OCI-LY1 (cell line): Measurements from ENCODE around the gene PBX3.

Source experiments
- H2AFZ ChIP-seq: fragments of 200-600 bp; sonication (generic), shearing (Covaris generic); 2 replicates; pipeline ENCODE4 v1.6.0; 2014; ENCODE audit warnings: antibody characterized with exemption, mild to moderate bottlenecking, low read length
- H3F3A ChIP-seq: fragments of 200-600 bp; sonication (generic), shearing (Covaris generic); 2 replicates; pipeline ENCODE4 v1.6.0; 2014; ENCODE audit warnings: mild to moderate bottlenecking, antibody characterized with exemption, low read length, moderate library complexity; ENCODE audit not compliant: insufficient read depth
- H3K27ac ChIP-seq: fragments of 200-600 bp; sonication (generic); 2 replicates; pipeline ENCODE4 v1.5.1; 2014; ENCODE audit warnings: low read length, mixed run types, mild to moderate bottlenecking, low read depth; ENCODE audit not compliant: poor library complexity, severe bottlenecking
- H3K27me3 ChIP-seq: fragments of 200-600 bp; sonication (generic); 2 replicates; pipeline ENCODE4 v1.6.0; 2014; ENCODE audit warnings: antibody characterized with exemption, mild to moderate bottlenecking, low read length, moderate library complexity; ENCODE audit not compliant: insufficient read depth
- H3K36me3 ChIP-seq: fragments of 200-600 bp; sonication (generic); 2 replicates; pipeline ENCODE4 v1.6.1; 2014; ENCODE audit warnings: mild to moderate bottlenecking, antibody characterized with exemption, low read length, moderate library complexity, mixed read lengths; ENCODE audit not compliant: insufficient read depth
- H3K4me1 ChIP-seq: fragments of 200-600 bp; sonication (generic); 2 replicates; pipeline ENCODE4 v1.5.1; 2014; ENCODE audit warnings: mild to moderate bottlenecking, low read length, moderate library complexity; ENCODE audit not compliant: insufficient read depth, severe bottlenecking
- H3K4me2 ChIP-seq: fragments of 200-600 bp; sonication (generic), shearing (Covaris generic); 2 replicates; pipeline ENCODE4 v1.6.1; 2014; ENCODE audit warnings: low read length
- H3K4me3 ChIP-seq: fragments of 200-600 bp; sonication (generic); 2 replicates; pipeline ENCODE4 v1.5.1; 2014; ENCODE audit warnings: low read length, low read depth, mild to moderate bottlenecking, mixed read lengths; ENCODE audit not compliant: poor library complexity, severe bottlenecking
- H3K79me2 ChIP-seq: fragments of 200-600 bp; shearing (Covaris generic); 2 replicates; pipeline ENCODE4 v1.6.1; 2016; ENCODE audit warnings: mixed run types, low read length, mixed read lengths; ENCODE audit not compliant: insufficient read depth
- H3K9ac ChIP-seq: fragments of 200-600 bp; sonication (generic), shearing (Covaris generic); 2 replicates; pipeline ENCODE4 v1.6.1; 2014; ENCODE audit warnings: mild to moderate bottlenecking, low read length, mixed read lengths
- H3K9me2 ChIP-seq: fragments of 200-600 bp; sonication (generic), shearing (Covaris generic); 2 replicates; pipeline ENCODE4 v1.6.1; 2014; ENCODE audit warnings: low read depth, mild to moderate bottlenecking, low read length, mixed read lengths
- H3K9me3 ChIP-seq: fragments of 200-600 bp; shearing (Covaris generic); 2 replicates; pipeline ENCODE4 v1.6.1; 2014; ENCODE audit warnings: low read length, mixed read lengths
- H4K20me1 ChIP-seq: fragments of 200-600 bp; sonication (generic), shearing (Covaris generic); 2 replicates; pipeline ENCODE4 v1.6.0; 2016; ENCODE audit warnings: mild to moderate bottlenecking, low read length; ENCODE audit not compliant: insufficient read depth
- EZH2 ChIP-seq: fragments of 200-600 bp; sonication (generic), shearing (Covaris generic); IDR thresholded peaks from 2 replicates; pipeline ENCODE4 v1.8.0; 2017; ENCODE audit warnings: borderline replicate concordance, mixed run types, mild to moderate bottlenecking, antibody characterized with exemption, low read length, moderate library complexity, mixed read lengths
- TF ChIP-seq, protein P1 (sequence below): fragments of 200-600 bp; sonication (generic), shearing (Covaris generic); IDR thresholded peaks from 2 replicates; pipeline ENCODE4 v1.5.1; 2017; ENCODE audit warnings: mild to moderate bottlenecking, antibody characterized with exemption, low read length, moderate library complexity, mixed read lengths

Gene PBX3

DNA sequence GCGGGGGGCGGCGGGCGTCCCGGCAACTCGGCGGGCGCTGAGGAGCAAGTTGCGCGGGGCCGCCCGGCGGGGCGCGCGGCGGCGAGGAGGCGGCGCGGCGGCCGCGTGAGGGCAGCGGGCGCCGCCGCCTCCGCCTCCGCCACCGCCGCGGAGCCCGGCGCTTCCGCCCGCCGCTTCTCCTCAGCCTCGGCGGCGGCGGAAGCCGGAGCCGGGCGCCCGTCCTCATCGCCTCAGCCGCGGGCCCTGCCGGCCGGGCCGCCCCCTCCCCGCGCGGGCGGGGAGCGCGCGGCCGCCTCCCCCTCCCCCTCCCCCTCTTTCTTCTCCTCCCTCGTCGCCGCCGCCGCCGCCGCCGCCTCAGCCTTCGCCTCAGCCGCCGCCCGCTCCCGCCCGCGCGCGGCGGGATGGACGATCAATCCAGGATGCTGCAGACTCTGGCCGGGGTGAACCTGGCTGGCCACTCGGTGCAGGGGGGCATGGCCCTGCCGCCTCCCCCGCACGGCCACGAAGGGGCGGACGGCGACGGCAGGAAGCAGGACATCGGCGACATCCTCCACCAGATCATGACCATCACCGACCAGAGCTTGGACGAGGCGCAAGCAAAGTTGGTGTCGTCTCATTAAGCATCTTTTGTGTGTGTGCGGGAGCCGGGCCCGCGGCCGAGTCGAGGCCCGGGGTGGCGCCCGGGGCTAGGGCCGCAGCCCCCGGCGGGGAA is at the start of gene PBX3:
Gene PBX3, plus strand, starts transcription at position 321 of the 712 bp plus-strand sequence.
- Histone ChIP-seq H3K36me3 (peaks cover 15% of the 10 kb centered on the region; the same call in 1 of the 2 replicates), H3K4me1 (peaks cover 45% of the 10 kb centered on the region), H3K79me2 (peaks cover 5% of the 10 kb centered on the region; the same call in 1 of the 2 replicates), H3K4me3 (peak within 1 kb of the TSS; percentile 98), H3K27ac (peak within 1 kb of the TSS; percentile 67), H4K20me1 (no peaks in the 10 kb centered on the region), H3F3A (no peaks in the 10 kb centered on the region), H3K27me3 (no peaks in the 10 kb centered on the region), H3K9ac (peak within 1 kb of the TSS; percentile 93), H2AFZ (no peak within 1 kb of the TSS), H3K9me2 (no peaks in the 10 kb centered on the region), H3K9me3 (no peaks in the 10 kb centered on the region), H3K4me2 (peak within 1 kb of the TSS; percentile 96)
- TF ChIP-seq, protein P1, sequence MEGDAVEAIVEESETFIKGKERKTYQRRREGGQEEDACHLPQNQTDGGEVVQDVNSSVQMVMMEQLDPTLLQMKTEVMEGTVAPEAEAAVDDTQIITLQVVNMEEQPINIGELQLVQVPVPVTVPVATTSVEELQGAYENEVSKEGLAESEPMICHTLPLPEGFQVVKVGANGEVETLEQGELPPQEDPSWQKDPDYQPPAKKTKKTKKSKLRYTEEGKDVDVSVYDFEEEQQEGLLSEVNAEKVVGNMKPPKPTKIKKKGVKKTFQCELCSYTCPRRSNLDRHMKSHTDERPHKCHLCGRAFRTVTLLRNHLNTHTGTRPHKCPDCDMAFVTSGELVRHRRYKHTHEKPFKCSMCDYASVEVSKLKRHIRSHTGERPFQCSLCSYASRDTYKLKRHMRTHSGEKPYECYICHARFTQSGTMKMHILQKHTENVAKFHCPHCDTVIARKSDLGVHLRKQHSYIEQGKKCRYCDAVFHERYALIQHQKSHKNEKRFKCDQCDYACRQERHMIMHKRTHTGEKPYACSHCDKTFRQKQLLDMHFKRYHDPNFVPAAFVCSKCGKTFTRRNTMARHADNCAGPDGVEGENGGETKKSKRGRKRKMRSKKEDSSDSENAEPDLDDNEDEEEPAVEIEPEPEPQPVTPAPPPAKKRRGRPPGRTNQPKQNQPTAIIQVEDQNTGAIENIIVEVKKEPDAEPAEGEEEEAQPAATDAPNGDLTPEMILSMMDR: no peak
- no peak for TF ChIP-seq EZH2

DNA sequence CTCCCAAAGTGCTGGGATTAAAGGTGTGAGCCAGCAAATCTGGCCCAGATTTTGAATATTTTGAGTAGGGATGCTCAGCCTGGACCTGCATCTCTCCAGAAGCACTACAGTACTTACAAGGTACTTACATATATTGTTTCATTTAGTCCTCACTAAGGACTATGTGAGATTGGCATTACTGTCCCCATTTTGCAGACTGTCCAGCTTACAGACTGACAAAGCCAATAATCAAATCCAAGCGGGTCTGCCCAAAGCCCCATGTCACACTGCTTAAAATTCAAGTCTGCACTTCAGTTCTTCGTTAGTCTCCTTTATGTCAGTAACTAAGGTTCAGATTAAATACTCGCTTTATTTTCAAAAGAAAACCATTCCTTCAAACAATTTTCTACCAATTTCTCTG is 47.3 kb upstream of the PBX3 start:
- H3K4me2 ChIP-seq: no peak overlapping the region
- H3K4me3 ChIP-seq: no peak overlapping the region
- H3K27ac ChIP-seq: no peak overlapping the region
- no peak overlapping the region for H2AFZ ChIP-seq
- H3F3A ChIP-seq: no peaks in the 10 kb centered on the region; the same call in 1 of the 2 replicates
- no peak overlapping the region for H3K9ac ChIP-seq
- H3K9me2 ChIP-seq: no peaks in the 10 kb centered on the region
- H3K9me3 ChIP-seq: no peaks in the 10 kb centered on the region
- 0 out of 2 replicates have a peak, but pooled peaks cover 3% of the 10 kb centered on the region for H4K20me1 ChIP-seq
- H3K79me2 ChIP-seq: peaks cover 82% of the 10 kb centered on the region
- TF ChIP-seq EZH2: no peak
- TF ChIP-seq, protein P1: no peak
- peaks cover 30% of the 10 kb centered on the region for H3K4me1 ChIP-seq
- no peaks in the 10 kb centered on the region for H3K27me3 ChIP-seq
- H3K36me3 ChIP-seq: 0 out of 2 replicates have a peak, but pooled peaks cover 4% of the 10 kb centered on the region

DNA sequence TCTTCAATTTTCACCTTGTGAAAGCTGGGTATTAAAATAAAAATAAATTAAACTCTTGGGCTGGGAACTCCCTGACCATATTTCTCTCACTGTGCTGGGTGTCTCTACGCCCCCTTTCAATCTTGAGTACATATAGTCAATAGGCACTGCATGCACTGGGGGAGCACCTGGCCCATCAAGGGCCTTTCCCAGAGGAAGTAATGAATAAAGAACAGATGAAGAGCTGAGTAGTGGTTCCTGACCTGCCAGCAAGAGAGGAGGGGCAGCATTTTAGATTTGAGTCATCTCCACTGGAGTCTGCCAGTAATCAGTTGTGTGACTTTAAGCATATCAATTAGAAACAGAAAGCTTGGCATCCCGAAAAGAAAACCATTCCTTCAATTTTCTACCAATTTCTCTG is 46.4 kb upstream of the PBX3 start:
- no peaks in the 10 kb centered on the region for H3K9me3 ChIP-seq
- H3K9ac ChIP-seq: no peak overlapping the region
- H3K27me3 ChIP-seq: no peaks in the 10 kb centered on the region
- no peak overlapping the region for H3K27ac ChIP-seq
- 0 out of 2 replicates have a peak, but pooled peaks cover 3% of the 10 kb centered on the region for H4K20me1 ChIP-seq
- TF ChIP-seq, protein P1: no peak
- TF ChIP-seq EZH2: no peak
- no peaks in the 10 kb centered on the region; the same call in 1 of the 2 replicates for H3F3A ChIP-seq
- no peak overlapping the region for H2AFZ ChIP-seq
- peaks cover 39% of the 10 kb centered on the region for H3K4me1 ChIP-seq
- H3K4me2 ChIP-seq: no peak overlapping the region
- H3K36me3 ChIP-seq: no peaks in the 10 kb centered on the region
- no peaks in the 10 kb centered on the region for H3K9me2 ChIP-seq
- peaks cover 84% of the 10 kb centered on the region for H3K79me2 ChIP-seq
- no peak overlapping the region for H3K4me3 ChIP-seq
